Spinal cord (tissue), 10 donors: ENCODE measurements around the gene STARD3. TPM values are rescaled to one million over a fixed set of nuclear protein-coding genes. Genes with fewer than 3 reads are reported as not detected.

ENCODE experiments used
- DNase-seq, 6 donors: peaks; one replicate each; pipeline versions ENCODE4 v3.0.0 to v3.0.0-alpha.2; 2013 to 2015; ENCODE audit warnings: low spot score in 6 of 6, low read depth in 4 of 6
- H3K27ac ChIP-seq: one replicate; pipeline ENCODE4 v1.5.1; 2013; ENCODE audit warnings: low read depth, low read length, control low read depth
- H3K27me3 ChIP-seq: one replicate; pipeline ENCODE4 v1.6.1; 2013; ENCODE audit warnings: low read length; ENCODE audit not compliant: control insufficient read depth, insufficient read depth
- H3K36me3 ChIP-seq: one replicate; pipeline ENCODE4 v1.6.1; 2013; ENCODE audit warnings: low read length; ENCODE audit not compliant: control insufficient read depth, insufficient read depth
- H3K4me1 ChIP-seq: one replicate; pipeline ENCODE4 v1.6.1; 2013; ENCODE audit warnings: low read length; ENCODE audit not compliant: control insufficient read depth, insufficient read depth
- H3K4me3 ChIP-seq: one replicate; pipeline ENCODE4 v1.5.1; 2013; ENCODE audit warnings: low read depth, low read length, control low read depth
- H3K9me3 ChIP-seq: one replicate; pipeline ENCODE4 v1.6.1; 2013; ENCODE audit warnings: low read length; ENCODE audit not compliant: control insufficient read depth, insufficient read depth
- whole genome bisulfite sequencing: methylation state at CpG from one replicate; pipeline ENCODE4 v1.1.5; 2013; ENCODE audit warnings: missing lambda C conversion rate; ENCODE audit not compliant: insufficient coverage; 5-methylcytosine and 5-hydroxymethylcytosine counted together
- polyA plus RNA-seq, 2 donors: library from polyadenylated mRNA; unstranded; fragments of 120-200 nt; gene quantifications; one replicate each; pipeline ENCODE4 v1.2.1, GENCODE V29; 2013; ENCODE audit not compliant: insufficient read length in 2 of 2
- total RNA-seq, 2 donors: library from RNA; depleted of rRNA in 1 of 2; stranded (reverse); fragments of 120-200 nt in 1 of 2; fragments of >200 nt in 1 of 2; gene quantifications; one replicate each; pipeline versions ENCODE4 v1.2.3 to v1.2.4, GENCODE V29; 2013 to 2014
- donor health status: healthy.

Gene STARD3
- total and polyA plus RNA-seq, 4 donors: 17.2 to 76.8 (median 49.4) TPM

GRCh38 chr17:39603304-39604016 is 33.5 kb upstream of the STARD3 start:
- Histone ChIP-seq H3K4me1 (peaks cover 61% of the 10 kb centered on the region), H3K27ac (no peak overlapping the region), H3K9me3 (no peaks in the 10 kb centered on the region), H3K27me3 (peaks cover 99% of the 10 kb centered on the region), H3K4me3 (no peak overlapping the region), H3K36me3 (no peaks in the 10 kb centered on the region)
- DNase-seq: peak in 1 of 6 donors; percentile 32
- 10% methylated on average over 7 of the region's 14 CpGs for WGBS

- peak in 2 of 6 donors; percentile 17 to 55 for DNase-seq
Measured at GRCh38 chr17:39604911-39605491, 31.9 kb upstream of the STARD3 start.

GRCh38 chr17:39605492-39606433 is 31.2 kb upstream of the STARD3 start:
- DNase-seq: peak in 2 of 6 donors; percentile 47 to 57
- H3K4me3 ChIP-seq: no peak overlapping the region
- no peaks in the 10 kb centered on the region for H3K9me3 ChIP-seq
- H3K27me3 ChIP-seq: peaks cover 88% of the 10 kb centered on the region
- H3K4me1 ChIP-seq: peaks cover 44% of the 10 kb centered on the region
- 1% methylated on average over 102 of the region's 102 CpGs for WGBS
- no peaks in the 10 kb centered on the region for H3K36me3 ChIP-seq
- no peak overlapping the region for H3K27ac ChIP-seq

More at GRCh38 chr17:39604911-39605491, 31.9 kb upstream of the STARD3 start:
- no peak overlapping the region for H3K27ac ChIP-seq
- no peak overlapping the region for H3K4me3 ChIP-seq
- no peaks in the 10 kb centered on the region for H3K36me3 ChIP-seq
- peaks cover 95% of the 10 kb centered on the region for H3K27me3 ChIP-seq
- no peaks in the 10 kb centered on the region for H3K9me3 ChIP-seq
- WGBS: under 1% methylated on average over 23 of the region's 31 CpGs
- H3K4me1 ChIP-seq: peaks cover 46% of the 10 kb centered on the region

GRCh38 chr17:39606434-39607056 is 30.4 kb upstream of the STARD3 start:
- Histone ChIP-seq H3K36me3 (no peaks in the 10 kb centered on the region), H3K4me3 (no peak overlapping the region), H3K4me1 (peaks cover 40% of the 10 kb centered on the region), H3K27me3 (peaks cover 83% of the 10 kb centered on the region), H3K27ac (no peak overlapping the region), H3K9me3 (no peaks in the 10 kb centered on the region)
- WGBS: under 1% methylated on average over 66 of the region's 66 CpGs
- peak in 2 of 6 donors; percentile 16 to 67 for DNase-seq

- peaks cover 77% of the 10 kb centered on the region for H3K27me3 ChIP-seq
- H3K4me1 ChIP-seq: peaks cover 39% of the 10 kb centered on the region
- H3K9me3 ChIP-seq: no peaks in the 10 kb centered on the region
- H3K36me3 ChIP-seq: no peaks in the 10 kb centered on the region
- DNase-seq: peak in 1 of 6 donors; percentile 41
- no peak overlapping the region for H3K27ac ChIP-seq
- H3K4me3 ChIP-seq: no peak overlapping the region
- 0% methylated on average over 11 of the region's 40 CpGs for WGBS
Measured at GRCh38 chr17:39607057-39607850, 29.7 kb upstream of the STARD3 start.

- H3K36me3 ChIP-seq: no peaks in the 10 kb centered on the region
- peaks cover 45% of the 10 kb centered on the region for H3K4me1 ChIP-seq
- DNase-seq: peak in 2 of 6 donors; percentile 91 to 96
- peaks cover 76% of the 10 kb centered on the region for H3K27me3 ChIP-seq
- WGBS: under 1% methylated on average over 13 of the region's 20 CpGs
- no peaks in the 10 kb centered on the region for H3K9me3 ChIP-seq
- H3K4me3 ChIP-seq: no peak within 1 kb of the TSS
- H3K27ac ChIP-seq: no peak within 1 kb of the TSS
Measured at GRCh38 chr17:39607851-39608130, 29.2 kb upstream of the STARD3 start, which contains the start of gene NEUROD2. TSS of gene NEUROD2 (minus strand) at chr17:39607920. CDS start at chr17:39606599, 1,321 bp downstream.

- Histone ChIP-seq H3K27me3 (peaks cover 74% of the 10 kb centered on the region), H3K4me1 (peaks cover 45% of the 10 kb centered on the region), H3K27ac (no peak overlapping the region), H3K4me3 (no peak overlapping the region), H3K9me3 (no peaks in the 10 kb centered on the region), H3K36me3 (no peaks in the 10 kb centered on the region)
- peak in 2 of 6 donors; percentile 70 to 80 for DNase-seq
- 9% methylated on average over 6 of the region's 15 CpGs for WGBS
Measured at GRCh38 chr17:39608142-39608981, 28.6 kb upstream of the STARD3 start.

GRCh38 chr17:39609416-39610025 is 27.4 kb upstream of the STARD3 start:
- Histone ChIP-seq H3K9me3 (no peaks in the 10 kb centered on the region), H3K4me1 (peaks cover 45% of the 10 kb centered on the region), H3K36me3 (no peaks in the 10 kb centered on the region), H3K27ac (no peak overlapping the region), H3K27me3 (peaks cover 65% of the 10 kb centered on the region), H3K4me3 (no peak overlapping the region)
- DNase-seq: no peak
- 86% methylated on average over 2 of the region's 4 CpGs for WGBS
